Hepatocyte (in vitro differentiated cells): ENCODE data around the gene MBNL1.

Source experiments
- EZH2 ChIP-seq: fragments of 200-600 bp; sonication (generic); IDR thresholded peaks from 2 replicates; pipeline ENCODE4 v1.6.1; 2016; ENCODE audit warnings: antibody characterized with exemption, mild to moderate bottlenecking, borderline replicate concordance
- EZH2phosphoT487 ChIP-seq: fragments of 200-600 bp; sonication (generic); IDR thresholded peaks from one replicate; pipeline ENCODE4 v1.6.1; 2018; ENCODE audit warnings: antibody characterized with exemption, mild to moderate bottlenecking, low read depth, moderate library complexity; ENCODE audit not compliant: unreplicated experiment, severe bottlenecking
- TF ChIP-seq, protein P1 (sequence below): fragments of 200-600 bp; sonication (generic); IDR thresholded peaks from 2 replicates; pipeline ENCODE4 v1.5.1; 2016; ENCODE audit warnings: antibody characterized with exemption, mild to moderate bottlenecking; ENCODE audit not compliant: poor library complexity

DNA sequence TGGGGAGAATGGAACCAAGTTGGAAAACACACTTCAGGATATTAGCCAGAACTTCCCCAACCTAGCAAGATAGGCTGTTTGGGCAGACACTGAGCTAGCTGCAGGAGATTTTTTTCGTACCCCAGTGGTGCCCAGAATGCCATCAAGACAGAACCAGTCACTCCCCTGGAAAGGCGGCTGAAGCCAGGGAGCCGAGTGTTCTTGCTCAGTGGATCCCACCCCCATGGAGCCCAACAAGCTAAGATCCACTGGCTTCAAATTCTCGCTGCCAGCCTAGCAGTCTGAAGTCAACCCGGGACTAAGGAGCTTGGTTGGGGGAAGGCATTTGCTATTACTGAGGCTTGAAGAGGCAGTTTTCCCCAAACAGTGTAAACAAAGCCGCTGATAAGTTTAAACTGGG lies 152.4 kb downstream of the MBNL1 start:
- TF ChIP-seq, protein P1, sequence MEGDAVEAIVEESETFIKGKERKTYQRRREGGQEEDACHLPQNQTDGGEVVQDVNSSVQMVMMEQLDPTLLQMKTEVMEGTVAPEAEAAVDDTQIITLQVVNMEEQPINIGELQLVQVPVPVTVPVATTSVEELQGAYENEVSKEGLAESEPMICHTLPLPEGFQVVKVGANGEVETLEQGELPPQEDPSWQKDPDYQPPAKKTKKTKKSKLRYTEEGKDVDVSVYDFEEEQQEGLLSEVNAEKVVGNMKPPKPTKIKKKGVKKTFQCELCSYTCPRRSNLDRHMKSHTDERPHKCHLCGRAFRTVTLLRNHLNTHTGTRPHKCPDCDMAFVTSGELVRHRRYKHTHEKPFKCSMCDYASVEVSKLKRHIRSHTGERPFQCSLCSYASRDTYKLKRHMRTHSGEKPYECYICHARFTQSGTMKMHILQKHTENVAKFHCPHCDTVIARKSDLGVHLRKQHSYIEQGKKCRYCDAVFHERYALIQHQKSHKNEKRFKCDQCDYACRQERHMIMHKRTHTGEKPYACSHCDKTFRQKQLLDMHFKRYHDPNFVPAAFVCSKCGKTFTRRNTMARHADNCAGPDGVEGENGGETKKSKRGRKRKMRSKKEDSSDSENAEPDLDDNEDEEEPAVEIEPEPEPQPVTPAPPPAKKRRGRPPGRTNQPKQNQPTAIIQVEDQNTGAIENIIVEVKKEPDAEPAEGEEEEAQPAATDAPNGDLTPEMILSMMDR = no peak
- no peak for TF ChIP-seq EZH2phosphoT487
- no peak for TF ChIP-seq EZH2
